Esophagus squamous epithelium (tissue), 4 donors: ENCODE results near the gene GRIPAP1.

Source experiments
- POLR2A ChIP-seq, 4 donors: fragments of 450-650 bp; IDR thresholded peaks; one replicate each; pipeline ENCODE4 v1.6.1; 2017; ENCODE audit warnings: antibody characterized with exemption in 4 of 4, mild to moderate bottlenecking in 4 of 4, moderate library complexity in 3 of 4
- TF ChIP-seq, protein P1 (sequence below), 6 experiments: fragments of 450-650 bp in 4 of 6; fragments of 200-600 bp in 2 of 6; sonication (generic) in 2 of 6; IDR thresholded peaks; one replicate each; pipeline ENCODE4 v1.5.1; 2016 to 2019; ENCODE audit warnings: antibody characterized with exemption in 6 of 6, mild to moderate bottlenecking in 4 of 6, moderate library complexity in 4 of 6

DNA sequence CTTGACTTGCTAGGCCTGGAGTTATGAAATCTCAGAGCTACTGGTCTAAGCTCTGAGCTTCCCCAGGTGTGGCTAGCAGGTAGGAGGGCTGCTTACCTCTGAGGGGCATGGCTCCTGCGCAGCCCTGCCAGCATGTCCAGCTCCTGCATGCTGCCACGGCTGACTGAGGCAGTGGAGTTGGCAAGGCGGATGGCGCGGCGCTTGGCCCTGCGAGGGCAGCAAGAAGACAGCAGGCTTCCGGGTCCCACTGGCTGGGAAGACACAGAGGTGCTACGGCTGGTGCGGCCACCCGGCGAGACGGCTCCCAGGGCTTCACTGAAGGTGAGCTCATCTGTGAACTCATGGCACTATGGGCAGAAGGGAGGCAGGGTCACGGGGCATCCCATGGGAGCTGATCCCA is 36.1 kb downstream of the GRIPAP1 start:
- TF ChIP-seq, protein P1, sequence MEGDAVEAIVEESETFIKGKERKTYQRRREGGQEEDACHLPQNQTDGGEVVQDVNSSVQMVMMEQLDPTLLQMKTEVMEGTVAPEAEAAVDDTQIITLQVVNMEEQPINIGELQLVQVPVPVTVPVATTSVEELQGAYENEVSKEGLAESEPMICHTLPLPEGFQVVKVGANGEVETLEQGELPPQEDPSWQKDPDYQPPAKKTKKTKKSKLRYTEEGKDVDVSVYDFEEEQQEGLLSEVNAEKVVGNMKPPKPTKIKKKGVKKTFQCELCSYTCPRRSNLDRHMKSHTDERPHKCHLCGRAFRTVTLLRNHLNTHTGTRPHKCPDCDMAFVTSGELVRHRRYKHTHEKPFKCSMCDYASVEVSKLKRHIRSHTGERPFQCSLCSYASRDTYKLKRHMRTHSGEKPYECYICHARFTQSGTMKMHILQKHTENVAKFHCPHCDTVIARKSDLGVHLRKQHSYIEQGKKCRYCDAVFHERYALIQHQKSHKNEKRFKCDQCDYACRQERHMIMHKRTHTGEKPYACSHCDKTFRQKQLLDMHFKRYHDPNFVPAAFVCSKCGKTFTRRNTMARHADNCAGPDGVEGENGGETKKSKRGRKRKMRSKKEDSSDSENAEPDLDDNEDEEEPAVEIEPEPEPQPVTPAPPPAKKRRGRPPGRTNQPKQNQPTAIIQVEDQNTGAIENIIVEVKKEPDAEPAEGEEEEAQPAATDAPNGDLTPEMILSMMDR (IDR thresholded peaks at IDR 0.05), result no peak
- TF ChIP-seq POLR2A (IDR thresholded peaks at IDR 0.05), result no peak
